Activated T-helper 1 cell treated with Interleukin-2 at 50 U/mL for 16 hours (primary cell): Measurements from ENCODE around the gene SPHKAP.
"Not testable (repeated sequence)": the region's sequence is repeated elsewhere in the genome, so short reads cannot be mapped to it uniquely, and the experiment has no call there.

Source experiments
- DNase-seq: peaks from one replicate; pipeline ENCODE4 v3.0.0-alpha.2; 2020; ENCODE audit warnings: low read depth

The SPHKAP gene

DNA sequence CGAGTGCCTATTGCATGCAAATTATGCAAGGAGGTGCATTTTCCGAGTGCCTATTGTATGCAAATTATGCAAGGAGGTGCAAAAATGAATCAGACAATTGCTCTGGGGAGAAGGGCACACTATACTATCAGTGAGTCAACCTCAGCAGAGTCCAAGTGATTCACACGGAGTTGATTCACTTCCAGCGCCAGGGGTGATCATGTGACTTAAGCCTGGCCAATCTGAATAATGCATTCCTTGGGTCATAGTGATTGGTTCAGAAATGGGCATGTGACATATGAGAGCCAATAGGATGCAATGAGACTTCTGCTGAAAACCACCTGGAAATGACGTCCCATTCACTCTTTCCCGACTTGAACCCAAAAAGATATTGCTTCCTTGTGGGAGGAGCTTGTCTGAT lies 157.9 kb downstream of the SPHKAP start:
- no peak for DNase-seq

DNA sequence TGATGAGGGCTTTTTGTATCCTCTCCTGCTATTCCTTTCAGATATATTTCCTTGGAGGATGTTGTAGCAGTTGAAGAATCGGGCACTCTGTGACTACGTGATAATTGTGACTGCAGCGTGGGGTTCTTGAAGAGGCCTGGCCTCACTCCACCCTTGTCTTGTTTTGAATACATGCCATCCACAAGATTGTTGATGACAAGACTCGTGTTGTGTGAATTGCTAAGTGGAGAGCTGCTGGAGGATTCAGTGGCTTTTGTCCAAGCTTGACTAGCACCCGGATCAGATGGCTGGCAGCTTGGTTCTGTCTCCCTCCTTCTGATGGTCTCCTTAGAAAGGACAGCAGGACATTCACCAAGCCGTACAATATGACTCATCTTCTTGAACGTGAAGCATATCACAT lies 163.2 kb downstream of the SPHKAP start:
- DNase-seq, result no peak

DNA sequence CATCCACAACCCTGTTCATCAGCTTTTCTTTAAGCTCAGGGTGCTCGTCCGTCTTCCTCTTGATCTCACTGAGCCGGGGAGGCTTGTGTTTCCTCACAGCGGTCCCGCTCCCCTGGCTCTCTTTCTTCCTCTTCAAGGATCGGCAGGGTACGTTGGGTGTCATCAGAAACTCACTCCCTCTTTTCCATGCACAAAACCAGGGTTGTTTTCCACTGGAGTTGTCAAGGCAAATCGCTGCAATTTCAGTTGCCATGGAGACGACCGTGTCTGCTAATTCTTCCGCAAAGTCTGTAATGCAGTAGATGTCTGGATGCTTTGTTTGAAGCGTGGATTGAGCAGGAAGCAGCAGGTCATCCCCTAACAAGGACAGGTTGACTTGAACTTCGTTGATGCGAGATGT lies 163.7 kb downstream of the SPHKAP start:
- no peak for DNase-seq

DNA sequence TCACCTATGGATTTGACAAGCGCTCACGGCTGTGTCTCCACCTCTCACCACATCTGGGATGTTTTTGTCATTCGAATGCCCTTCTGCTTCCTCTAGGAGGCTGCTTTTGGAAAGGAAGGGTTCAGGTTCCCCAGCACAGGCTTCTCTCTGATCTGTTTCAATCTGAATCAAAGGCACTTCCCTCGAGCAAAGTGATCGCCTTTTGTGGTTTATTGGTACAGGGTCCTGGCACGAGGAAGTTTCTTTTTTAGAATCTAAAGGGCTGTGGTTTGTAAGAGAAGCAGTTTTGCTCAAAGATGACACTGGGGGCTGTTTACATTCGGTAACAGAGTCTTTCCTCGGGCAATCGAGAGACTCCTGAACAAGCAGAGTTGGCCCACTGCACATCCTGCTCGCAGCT lies 165.1 kb downstream of the SPHKAP start:
- no peak for DNase-seq

DNA sequence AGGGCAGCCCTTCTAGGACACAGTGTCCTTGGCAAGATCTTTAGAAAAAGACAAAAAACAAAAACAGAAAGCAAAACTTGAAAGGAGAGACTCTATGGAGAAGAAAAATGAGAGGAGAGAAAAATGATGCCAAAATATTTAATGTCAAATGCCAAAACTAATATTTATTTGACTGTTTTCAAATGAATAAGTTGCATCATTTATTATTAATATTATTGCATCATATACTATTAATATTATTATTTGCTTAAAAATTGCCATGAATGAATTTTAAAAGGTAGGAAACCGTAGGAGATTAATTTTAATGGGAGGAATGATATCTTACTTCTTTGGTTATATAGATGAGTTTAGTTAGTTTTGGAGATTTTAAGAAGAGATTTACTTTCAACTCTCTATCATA lies 165.7 kb downstream of the SPHKAP start:
- no peak for DNase-seq

- DNase-seq, result no peak
Observed at GRCh38 chr2:227996366-227996765, 185.1 kb downstream of the SPHKAP start.

- no peak for DNase-seq
Observed at GRCh38 chr2:227990937-227991336, 190.6 kb downstream of the SPHKAP start.

DNA sequence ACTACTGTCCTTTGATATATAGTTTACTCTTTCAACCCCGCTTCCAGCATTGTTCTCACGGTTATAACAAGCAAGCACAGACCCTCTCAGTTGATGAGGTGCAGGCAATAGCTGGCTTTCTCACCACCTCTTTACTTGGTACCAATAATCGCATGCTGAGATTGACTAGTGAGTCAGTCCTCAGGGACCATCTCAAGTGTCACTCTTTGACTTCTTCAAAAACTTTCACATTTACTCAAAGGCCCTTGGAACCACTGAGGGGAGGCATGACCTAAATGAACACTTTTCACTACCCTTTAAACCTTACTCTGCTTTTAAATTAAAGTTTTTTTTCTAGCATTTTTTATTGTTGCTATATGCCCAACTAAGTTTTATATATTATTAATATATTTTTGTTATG lies 208.2 kb downstream of the SPHKAP start:
- DNase-seq, result no peak

DNA sequence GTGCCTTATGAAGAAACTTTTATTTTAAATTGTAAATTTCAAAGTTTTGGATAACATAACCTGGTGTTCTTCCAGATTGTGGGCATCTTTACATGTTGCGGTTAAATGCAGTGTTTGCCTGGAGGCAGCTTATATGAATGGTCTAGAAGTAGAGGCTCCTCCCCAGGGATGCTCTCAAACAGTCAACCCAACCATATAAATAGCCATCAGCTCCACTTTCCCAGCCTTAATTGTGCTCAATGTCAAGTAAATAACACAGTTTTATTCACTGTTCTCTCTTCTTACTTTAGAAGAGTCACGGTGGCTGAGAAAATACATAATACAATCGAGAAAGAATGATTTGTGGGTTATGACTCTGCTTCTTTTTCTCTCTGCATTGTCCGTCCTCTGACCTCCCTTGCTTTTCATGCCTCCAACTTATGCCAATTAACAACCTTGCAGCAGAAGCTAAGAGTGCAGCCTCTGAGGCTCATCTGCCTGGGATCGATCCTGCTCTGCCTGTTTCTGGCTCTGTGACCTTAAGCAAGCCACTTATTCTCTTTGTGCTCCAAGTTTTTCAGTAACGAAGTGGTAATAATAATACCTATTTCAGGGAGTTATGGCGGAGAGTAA lies 209.8 kb downstream of the SPHKAP start:
- DNase-seq, result no peak

DNA sequence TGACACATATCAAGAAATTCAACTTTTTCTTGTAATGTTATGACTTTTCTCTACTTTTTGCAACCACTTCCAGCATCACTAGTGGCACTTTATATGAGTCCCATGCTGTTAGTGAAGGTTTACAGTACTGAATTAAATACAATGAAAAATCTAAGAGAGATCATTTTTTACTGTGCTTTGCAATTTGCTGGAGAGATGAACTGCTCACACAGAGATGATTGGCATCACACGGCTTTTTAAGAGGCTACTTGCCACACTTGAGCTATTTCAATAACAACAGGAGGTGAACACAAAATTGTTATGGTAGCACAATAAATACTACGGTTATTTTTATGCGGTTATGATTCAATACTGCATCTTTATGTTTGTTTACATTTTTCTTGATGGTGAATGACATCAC lies 221.2 kb downstream of the SPHKAP start:
- no peak for DNase-seq

DNA sequence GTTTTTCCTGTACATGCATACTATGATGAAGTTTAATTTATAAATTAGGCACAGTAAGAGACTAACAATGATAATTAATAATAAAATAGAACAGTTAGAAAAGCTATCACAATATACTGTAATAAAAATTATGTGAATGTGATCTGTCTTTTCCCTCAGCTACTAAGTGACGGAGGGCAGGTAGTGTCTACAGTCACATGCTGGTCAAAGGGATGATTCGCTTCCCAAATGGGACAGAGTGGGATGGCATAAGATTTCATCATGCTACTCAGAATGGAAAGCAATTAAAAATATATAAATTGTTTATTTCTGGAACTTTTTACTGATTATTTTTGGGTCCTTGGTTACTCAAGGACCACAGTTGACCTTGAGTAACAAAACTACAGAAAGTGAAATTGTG lies 238.5 kb downstream of the SPHKAP start:
- no peak for DNase-seq

DNA sequence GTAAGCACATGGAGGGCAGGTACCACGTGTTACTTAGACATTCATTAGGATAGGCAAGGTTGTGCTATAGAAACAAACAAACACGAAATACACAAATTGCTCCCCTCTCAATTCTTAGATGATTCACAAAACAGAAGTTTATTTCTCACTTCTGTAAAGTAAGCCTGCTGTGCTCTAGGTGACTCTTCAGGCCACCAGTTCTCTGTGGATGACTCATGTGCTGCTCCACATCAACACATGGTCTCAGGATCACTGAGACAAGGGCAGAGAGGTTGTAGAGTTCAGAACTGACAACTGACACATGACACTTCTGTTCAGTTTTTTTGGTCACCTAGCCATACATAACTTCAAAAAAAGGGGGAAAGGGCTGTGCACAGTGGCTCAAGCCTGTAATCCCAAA lies 239.5 kb downstream of the SPHKAP start:
- no peak for DNase-seq

GRCh38 chr2:227939271-227940027 lies 242.0 kb downstream of the SPHKAP start:
- no peak for DNase-seq

GRCh38 chr2:227936249-227936648 lies 245.2 kb downstream of the SPHKAP start:
- not testable (repeated sequence) for DNase-seq

GRCh38 chr2:227933884-227934283 lies 247.6 kb downstream of the SPHKAP start:
- DNase-seq, result no peak

DNA sequence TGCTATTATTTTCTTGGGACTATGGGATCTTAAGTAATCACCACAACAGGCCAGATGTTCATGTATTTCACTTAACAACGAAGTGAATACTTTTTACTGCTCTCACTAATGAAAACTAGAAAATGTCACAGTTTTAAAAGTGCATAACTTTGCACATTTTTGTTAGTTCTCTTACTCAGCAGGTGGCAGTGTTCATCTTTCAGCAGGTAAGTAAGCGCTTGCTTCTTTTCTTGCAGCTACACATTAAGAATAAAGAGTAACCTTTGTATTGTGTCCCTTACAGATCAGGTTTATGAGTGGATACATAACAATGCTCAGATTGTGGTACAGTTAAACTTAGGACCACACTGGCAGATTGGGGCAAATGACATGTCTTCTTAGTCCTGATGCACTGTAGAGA lies 249.1 kb downstream of the SPHKAP start:
- no peak for DNase-seq

DNA sequence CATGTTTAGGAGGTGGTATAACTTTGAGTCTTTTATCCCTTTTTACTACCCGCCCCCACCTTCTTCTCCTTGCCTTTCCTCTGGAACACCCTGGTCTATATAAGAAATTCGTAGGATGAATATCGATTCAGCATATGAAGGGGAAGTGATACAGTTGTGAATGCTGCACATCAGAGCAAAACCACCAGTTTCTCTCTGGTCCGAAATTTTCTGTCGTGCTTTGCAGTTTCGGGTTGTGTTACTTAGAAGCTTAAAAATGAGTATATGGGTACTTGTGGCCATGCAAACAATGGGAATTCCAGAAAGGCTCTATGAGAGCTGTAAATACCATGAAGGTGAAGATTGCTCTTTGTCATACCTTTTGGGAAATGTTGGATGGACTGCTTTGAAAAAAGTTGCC lies 249.5 kb downstream of the SPHKAP start:
- no peak for DNase-seq
